ENCODE data around the gene TMEM204. TPM values are rescaled to one million over a fixed set of nuclear protein-coding genes. Genes with fewer than 3 reads are reported as not detected.

The TMEM204 gene
- total and polyA plus RNA-seq, 2 donors (not counting 1 experiment from before 2014, with no cell fraction given) = 0.27 to 2.7 TPM

DNA sequence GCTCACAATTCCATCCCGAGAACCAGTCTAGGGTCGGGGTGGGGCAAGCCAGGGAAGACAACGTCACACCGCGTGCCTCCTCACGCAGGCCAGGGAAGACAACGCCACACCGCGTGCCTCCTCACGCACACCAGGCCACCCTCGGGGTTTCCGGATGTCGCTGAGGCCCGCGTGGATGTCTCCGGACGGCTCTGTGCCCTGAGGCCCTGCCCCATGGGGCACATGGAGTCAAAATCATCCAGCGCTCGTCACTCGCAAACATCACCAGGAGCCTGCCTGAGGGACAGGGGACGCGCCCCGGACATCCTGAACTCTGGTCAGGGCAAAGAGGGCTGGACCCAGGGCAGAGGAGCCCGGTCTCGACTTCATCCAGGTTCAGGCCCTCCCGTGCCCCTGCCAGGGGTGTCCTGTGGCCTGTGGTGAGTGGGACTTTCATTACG is 3.7 kb downstream of the TMEM204 start:
- ATAC-seq (ENCODE audit: low read depth) (no peak), DNase-seq (no peak)
- no peak overlapping the region for H3K9ac ChIP-seq (ENCODE audit: low read length)
- H3K4me1 ChIP-seq (ENCODE audit: control insufficient read depth in 2 of 2, insufficient read depth in 2 of 2, low read length in 2 of 2) = peaks cover 17 to 32% of the 10 kb centered on the region in 2 donors
- H4K20me1 ChIP-seq (ENCODE audit: control insufficient read depth, insufficient read depth, low read length, poor library complexity, severe bottlenecking) = no peaks in the 10 kb centered on the region
- intact Hi-C loops (cut with micrococcal nuclease) = no loop called here
- H3K4me1 Mint-ChIP-seq = peaks cover 21% of the 10 kb centered on the region
- no peak overlapping the region for H3K27ac ChIP-seq (ENCODE audit: low read length in 2 of 2)
- H3K27me3 ChIP-seq (replicated peaks in 1 of 4; ENCODE audit: control extremely low read depth in 1 of 4, control insufficient read depth in 3 of 4, insufficient read depth in 4 of 4, low read length in 3 of 4) = no peaks in the 10 kb centered on the region
- H3K4me2 ChIP-seq (replicated peaks; ENCODE audit: low read depth, low read length, poor library complexity, severe bottlenecking) = no peak overlapping the region
- no peaks in the 10 kb centered on the region for H3K9me3 ChIP-seq (ENCODE audit: control extremely low read depth in 1 of 3, control insufficient read depth in 2 of 3, insufficient read depth in 1 of 3, low read length in 2 of 3)
- H3K4me3 ChIP-seq (ENCODE audit: control extremely low read depth in 1 of 5, extremely low read depth in 1 of 5, insufficient read depth in 1 of 5, low read depth in 2 of 5, low read length in 4 of 5) = no peak overlapping the region
- no peaks in the 10 kb centered on the region for H3K36me3 ChIP-seq (replicated peaks in 1 of 2; ENCODE audit: control extremely low read depth in 1 of 2, control insufficient read depth in 1 of 2, extremely low read depth in 1 of 2, insufficient read depth in 2 of 2, low read length in 1 of 2)
- no peaks in the 10 kb centered on the region for H3K9me3 Mint-ChIP-seq (ENCODE audit: insufficient read depth)
- no peaks in the 10 kb centered on the region for H3K27me3 Mint-ChIP-seq
- no peaks in the 10 kb centered on the region for H3K79me2 ChIP-seq (ENCODE audit: control insufficient read depth, insufficient read depth, low read length)
- WGBS (ENCODE audit: insufficient coverage) = 92% methylated on average over 23 of the region's 27 CpGs
- ChIA-PET CTCF (interaction anchor here (2.0 kb wide), 1 partner anchor 173 kb away, joined by 20 read pairs; no protein-coding TSS in a partner anchor), POLR2A (no interaction called here)
- TF ChIP-seq, protein P1, sequence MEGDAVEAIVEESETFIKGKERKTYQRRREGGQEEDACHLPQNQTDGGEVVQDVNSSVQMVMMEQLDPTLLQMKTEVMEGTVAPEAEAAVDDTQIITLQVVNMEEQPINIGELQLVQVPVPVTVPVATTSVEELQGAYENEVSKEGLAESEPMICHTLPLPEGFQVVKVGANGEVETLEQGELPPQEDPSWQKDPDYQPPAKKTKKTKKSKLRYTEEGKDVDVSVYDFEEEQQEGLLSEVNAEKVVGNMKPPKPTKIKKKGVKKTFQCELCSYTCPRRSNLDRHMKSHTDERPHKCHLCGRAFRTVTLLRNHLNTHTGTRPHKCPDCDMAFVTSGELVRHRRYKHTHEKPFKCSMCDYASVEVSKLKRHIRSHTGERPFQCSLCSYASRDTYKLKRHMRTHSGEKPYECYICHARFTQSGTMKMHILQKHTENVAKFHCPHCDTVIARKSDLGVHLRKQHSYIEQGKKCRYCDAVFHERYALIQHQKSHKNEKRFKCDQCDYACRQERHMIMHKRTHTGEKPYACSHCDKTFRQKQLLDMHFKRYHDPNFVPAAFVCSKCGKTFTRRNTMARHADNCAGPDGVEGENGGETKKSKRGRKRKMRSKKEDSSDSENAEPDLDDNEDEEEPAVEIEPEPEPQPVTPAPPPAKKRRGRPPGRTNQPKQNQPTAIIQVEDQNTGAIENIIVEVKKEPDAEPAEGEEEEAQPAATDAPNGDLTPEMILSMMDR (IDR thresholded peaks at IDR 0.05) = no peak
- no peak for TF ChIP-seq EZH2 (IDR thresholded peaks at IDR 0.05; ENCODE audit: borderline replicate concordance, insufficient read depth, low read depth, low read length, poor library complexity, severe bottlenecking)
- H3K4me3 Mint-ChIP-seq = no peak overlapping the region
- no peak overlapping the region for H3K27ac Mint-ChIP-seq
- no peak overlapping the region for H2AFZ ChIP-seq (ENCODE audit: insufficient read depth, low read depth, low read length, poor library complexity, severe bottlenecking)

DNA sequence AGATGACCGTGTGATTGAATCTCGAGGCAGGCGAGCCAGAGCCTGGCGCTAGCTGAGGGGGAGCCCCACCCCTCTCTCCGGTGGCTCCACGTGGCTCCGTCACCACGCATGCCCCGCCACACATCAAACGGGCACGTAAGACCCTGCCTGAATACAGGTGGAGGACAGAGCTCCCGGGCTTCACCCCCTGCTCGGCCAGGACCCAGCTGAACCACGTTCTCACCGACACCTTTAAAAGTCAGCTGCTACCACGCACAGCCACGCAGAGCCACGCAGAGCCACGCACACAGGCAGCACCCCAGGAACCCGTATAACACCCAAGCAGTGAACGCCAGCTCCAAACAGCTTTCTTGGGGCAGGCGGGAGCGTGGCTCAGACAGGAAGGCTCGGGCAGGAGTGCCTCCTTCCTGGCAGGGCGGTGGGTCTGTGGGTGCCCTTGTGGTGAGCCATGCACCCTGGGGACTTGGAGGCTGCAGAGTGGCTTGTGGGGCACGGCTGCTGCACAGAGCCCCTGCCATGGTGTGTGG is 4.4 kb downstream of the TMEM204 start:
- Mint-ChIP-seq H3K4me1 (peaks cover 22% of the 10 kb centered on the region), H3K27me3 (no peaks in the 10 kb centered on the region), H3K9me3 (ENCODE audit: insufficient read depth) (no peaks in the 10 kb centered on the region), H3K27ac (no peak overlapping the region), H3K4me3 (no peak overlapping the region)
- no peaks in the 10 kb centered on the region for H3K36me3 ChIP-seq (replicated peaks in 1 of 2; ENCODE audit: control extremely low read depth in 1 of 2, control insufficient read depth in 1 of 2, extremely low read depth in 1 of 2, insufficient read depth in 2 of 2, low read length in 1 of 2)
- DNase-seq = no peak
- no peaks in the 10 kb centered on the region for H3K9me3 ChIP-seq (ENCODE audit: control extremely low read depth in 1 of 3, control insufficient read depth in 2 of 3, insufficient read depth in 1 of 3, low read length in 2 of 3)
- no peaks in the 10 kb centered on the region for H3K79me2 ChIP-seq (ENCODE audit: control insufficient read depth, insufficient read depth, low read length)
- H4K20me1 ChIP-seq (ENCODE audit: control insufficient read depth, insufficient read depth, low read length, poor library complexity, severe bottlenecking) = no peaks in the 10 kb centered on the region
- TF ChIP-seq EZH2 (IDR thresholded peaks at IDR 0.05; ENCODE audit: borderline replicate concordance, insufficient read depth, low read depth, low read length, poor library complexity, severe bottlenecking) = no peak
- TF ChIP-seq, protein P1 (IDR thresholded peaks at IDR 0.05) = no peak
- ATAC-seq (ENCODE audit: low read depth) = no peak
- no peak overlapping the region for H3K9ac ChIP-seq (ENCODE audit: low read length)
- peaks cover 17 to 31% of the 10 kb centered on the region in 2 donors for H3K4me1 ChIP-seq (ENCODE audit: control insufficient read depth in 2 of 2, insufficient read depth in 2 of 2, low read length in 2 of 2)
- intact Hi-C loops (cut with micrococcal nuclease) = loop anchor here (1.0 kb wide), 1 partner anchor 110 kb away; no protein-coding TSS in a partner anchor
- H3K27me3 ChIP-seq (replicated peaks in 1 of 4; ENCODE audit: control extremely low read depth in 1 of 4, control insufficient read depth in 3 of 4, insufficient read depth in 4 of 4, low read length in 3 of 4) = no peaks in the 10 kb centered on the region
- WGBS (ENCODE audit: insufficient coverage) = 36% methylated on average over 26 of the region's 26 CpGs
- no peak overlapping the region for H2AFZ ChIP-seq (ENCODE audit: insufficient read depth, low read depth, low read length, poor library complexity, severe bottlenecking)
- H3K4me2 ChIP-seq (replicated peaks; ENCODE audit: low read depth, low read length, poor library complexity, severe bottlenecking) = peak overlapping the region; percentile 51
- H3K4me3 ChIP-seq (ENCODE audit: control extremely low read depth in 1 of 5, extremely low read depth in 1 of 5, insufficient read depth in 1 of 5, low read depth in 2 of 5, low read length in 4 of 5) = no peak overlapping the region
- ChIA-PET POLR2A (no interaction called here), CTCF (interaction anchor here (1.6 to 2.0 kb wide), 3 partner anchors 109 to 174 kb away, joined by 5 to 22 read pairs (median 20); partner anchors contain the start of gene UQCC4)
- H3K27ac ChIP-seq (ENCODE audit: low read length in 2 of 2) = no peak overlapping the region
